ENCODE results near the gene SMAD1.

Gene SMAD1

GRCh38 chr4:145481164-145481941, at the start of gene SMAD1:
Gene SMAD1, plus strand, starts transcription at chr4:145481853. Its CDS starts 32,761 bp downstream, at chr4:145514614.
- no peak within 1 kb of the TSS for H3K27ac ChIP-seq (ENCODE audit: low read length)
- peak within 1 kb of the TSS; percentile 71 for H3K9ac ChIP-seq (ENCODE audit: low read depth, low read length)
- H3K4me3 ChIP-seq (ENCODE audit: low read length), result peak within 1 kb of the TSS; percentile 64

GRCh38 chr4:145433684-145434083, 48.0 kb upstream of the SMAD1 start:
- Histone ChIP-seq H3K4me3 (ENCODE audit: low read length) (no peak overlapping the region), H3K27ac (ENCODE audit: low read length) (no peak overlapping the region), H3K36me3 (ENCODE audit: insufficient read depth, low read depth, low read length) (no peaks in the 10 kb centered on the region), H3K9ac (ENCODE audit: low read depth, low read length) (no peak overlapping the region), H3K27me3 (ENCODE audit: insufficient read depth, low read length) (no peaks in the 10 kb centered on the region), H3K4me1 (ENCODE audit: insufficient read depth, low read length) (peaks cover 2% of the 10 kb centered on the region; the same call in 1 of the 2 replicates), H3K9me3 (ENCODE audit: insufficient read depth, low read depth, low read length) (no peaks in the 10 kb centered on the region)

More at GRCh38 chr4:145481164-145481941, at the start of gene SMAD1:
- Histone ChIP-seq H3K4me1 (ENCODE audit: insufficient read depth, low read length) (peaks cover 14% of the 10 kb centered on the region), H3K27me3 (ENCODE audit: insufficient read depth, low read length) (peaks cover 13% of the 10 kb centered on the region; the same call in 1 of the 2 replicates), H3K9me3 (ENCODE audit: insufficient read depth, low read depth, low read length) (no peaks in the 10 kb centered on the region), H3K36me3 (ENCODE audit: insufficient read depth, low read depth, low read length) (no peaks in the 10 kb centered on the region)

- no peak overlapping the region for H3K27ac ChIP-seq (ENCODE audit: low read length)
- H3K27me3 ChIP-seq (ENCODE audit: insufficient read depth, low read length), result no peaks in the 10 kb centered on the region
- H3K36me3 ChIP-seq (ENCODE audit: insufficient read depth, low read depth, low read length), result no peaks in the 10 kb centered on the region
- no peak overlapping the region for H3K9ac ChIP-seq (ENCODE audit: low read depth, low read length)
- H3K9me3 ChIP-seq (ENCODE audit: insufficient read depth, low read depth, low read length), result no peaks in the 10 kb centered on the region
- H3K4me3 ChIP-seq (ENCODE audit: low read length), result no peak overlapping the region
- peaks cover 2% of the 10 kb centered on the region; the same call in 1 of the 2 replicates for H3K4me1 ChIP-seq (ENCODE audit: insufficient read depth, low read length)
Observed at GRCh38 chr4:145435646-145436045, 46.0 kb upstream of the SMAD1 start.

GRCh38 chr4:145436114-145436513, 45.5 kb upstream of the SMAD1 start:
- peaks cover 2% of the 10 kb centered on the region; the same call in 1 of the 2 replicates for H3K4me1 ChIP-seq (ENCODE audit: insufficient read depth, low read length)
- H3K36me3 ChIP-seq (ENCODE audit: insufficient read depth, low read depth, low read length), result no peaks in the 10 kb centered on the region
- no peak overlapping the region for H3K9ac ChIP-seq (ENCODE audit: low read depth, low read length)
- H3K27ac ChIP-seq (ENCODE audit: low read length), result no peak overlapping the region
- no peaks in the 10 kb centered on the region for H3K27me3 ChIP-seq (ENCODE audit: insufficient read depth, low read length)
- H3K9me3 ChIP-seq (ENCODE audit: insufficient read depth, low read depth, low read length), result no peaks in the 10 kb centered on the region
- H3K4me3 ChIP-seq (ENCODE audit: low read length), result no peak overlapping the region

DNA sequence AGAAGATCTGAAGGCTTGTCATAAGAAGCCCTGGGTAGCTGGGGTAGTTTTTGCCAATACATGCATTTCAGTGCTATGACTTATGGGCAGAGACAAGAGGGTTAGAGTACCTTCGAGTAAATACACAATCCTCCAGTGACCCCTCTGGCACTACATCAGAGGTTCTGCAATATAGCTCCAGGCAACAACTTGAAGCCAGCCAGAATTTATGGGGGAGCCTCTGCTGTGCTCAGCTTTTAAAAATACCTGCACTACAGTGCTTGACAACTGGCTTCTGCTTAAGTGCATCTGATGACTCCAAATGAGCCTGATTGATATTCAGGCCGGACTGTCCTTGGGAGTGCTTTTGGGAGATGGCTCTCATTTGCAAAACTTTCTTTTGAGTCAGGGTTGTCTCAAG, 44.9 kb upstream of the SMAD1 start:
- H3K36me3 ChIP-seq (ENCODE audit: insufficient read depth, low read depth, low read length), result no peaks in the 10 kb centered on the region
- no peak overlapping the region for H3K9ac ChIP-seq (ENCODE audit: low read depth, low read length)
- H3K9me3 ChIP-seq (ENCODE audit: insufficient read depth, low read depth, low read length), result no peaks in the 10 kb centered on the region
- no peak overlapping the region for H3K27ac ChIP-seq (ENCODE audit: low read length)
- no peak overlapping the region for H3K4me3 ChIP-seq (ENCODE audit: low read length)
- H3K4me1 ChIP-seq (ENCODE audit: insufficient read depth, low read length), result peaks cover 2% of the 10 kb centered on the region; the same call in 1 of the 2 replicates
- no peaks in the 10 kb centered on the region for H3K27me3 ChIP-seq (ENCODE audit: insufficient read depth, low read length)

- Histone ChIP-seq H3K9ac (ENCODE audit: low read depth, low read length) (no peak overlapping the region), H3K27ac (ENCODE audit: low read length) (no peak overlapping the region), H3K4me3 (ENCODE audit: low read length) (no peak overlapping the region), H3K27me3 (ENCODE audit: insufficient read depth, low read length) (no peaks in the 10 kb centered on the region), H3K36me3 (ENCODE audit: insufficient read depth, low read depth, low read length) (no peaks in the 10 kb centered on the region), H3K9me3 (ENCODE audit: insufficient read depth, low read depth, low read length) (no peaks in the 10 kb centered on the region), H3K4me1 (ENCODE audit: insufficient read depth, low read length) (peaks cover 2% of the 10 kb centered on the region; the same call in 1 of the 2 replicates)
Observed at GRCh38 chr4:145437466-145437865, 44.2 kb upstream of the SMAD1 start.

- no peak overlapping the region for H3K9ac ChIP-seq (ENCODE audit: low read depth, low read length)
- no peaks in the 10 kb centered on the region for H3K9me3 ChIP-seq (ENCODE audit: insufficient read depth, low read depth, low read length)
Observed at GRCh38 chr4:145438298-145438697, 43.4 kb upstream of the SMAD1 start.

DNA sequence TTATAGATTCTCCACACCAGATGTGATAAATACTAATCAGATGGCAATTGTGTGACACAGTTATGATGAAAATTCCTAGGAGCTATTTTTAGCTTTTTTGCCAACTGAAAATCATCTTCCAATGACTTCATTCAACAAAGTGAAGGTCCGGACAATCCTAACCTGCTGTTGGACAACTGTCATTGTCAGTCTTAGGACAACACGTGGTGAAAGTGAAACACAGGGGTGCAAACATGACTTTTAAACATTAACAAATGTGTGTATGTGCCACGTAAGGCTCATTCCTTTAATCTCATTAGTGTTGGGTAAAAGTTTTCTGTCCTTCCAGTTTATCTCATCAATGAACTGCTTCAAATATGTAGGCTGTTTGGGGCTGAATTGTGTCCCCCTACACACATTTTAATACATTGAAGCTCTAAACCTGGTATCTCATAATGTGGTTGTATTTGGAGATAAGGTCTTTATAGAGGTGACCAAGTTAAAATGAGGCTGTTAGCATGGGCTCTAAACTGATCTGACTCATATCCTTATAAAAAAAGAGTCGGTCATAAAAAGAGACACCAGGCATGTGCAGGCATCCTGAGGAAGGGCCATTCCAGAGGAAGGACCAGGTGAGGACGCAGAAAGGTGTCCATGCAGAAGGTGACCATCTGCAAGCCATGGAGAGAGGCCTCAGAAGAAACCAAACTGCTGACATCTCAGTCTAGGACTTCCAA, 41.2 kb upstream of the SMAD1 start:
- Histone ChIP-seq H3K9me3 (ENCODE audit: insufficient read depth, low read depth, low read length) (no peaks in the 10 kb centered on the region), H3K27ac (ENCODE audit: low read length) (no peak overlapping the region), H3K4me1 (ENCODE audit: insufficient read depth, low read length) (peaks cover 2% of the 10 kb centered on the region; the same call in 1 of the 2 replicates), H3K4me3 (ENCODE audit: low read length) (no peak overlapping the region), H3K9ac (ENCODE audit: low read depth, low read length) (no peak overlapping the region), H3K36me3 (ENCODE audit: insufficient read depth, low read depth, low read length) (no peaks in the 10 kb centered on the region), H3K27me3 (ENCODE audit: insufficient read depth, low read length) (no peaks in the 10 kb centered on the region)

More at GRCh38 chr4:145438298-145438697, 43.4 kb upstream of the SMAD1 start:
- Histone ChIP-seq H3K36me3 (ENCODE audit: insufficient read depth, low read depth, low read length) (no peaks in the 10 kb centered on the region), H3K4me1 (ENCODE audit: insufficient read depth, low read length) (peaks cover 2% of the 10 kb centered on the region; the same call in 1 of the 2 replicates), H3K4me3 (ENCODE audit: low read length) (no peak overlapping the region), H3K27me3 (ENCODE audit: insufficient read depth, low read length) (no peaks in the 10 kb centered on the region), H3K27ac (ENCODE audit: low read length) (no peak overlapping the region)

DNA sequence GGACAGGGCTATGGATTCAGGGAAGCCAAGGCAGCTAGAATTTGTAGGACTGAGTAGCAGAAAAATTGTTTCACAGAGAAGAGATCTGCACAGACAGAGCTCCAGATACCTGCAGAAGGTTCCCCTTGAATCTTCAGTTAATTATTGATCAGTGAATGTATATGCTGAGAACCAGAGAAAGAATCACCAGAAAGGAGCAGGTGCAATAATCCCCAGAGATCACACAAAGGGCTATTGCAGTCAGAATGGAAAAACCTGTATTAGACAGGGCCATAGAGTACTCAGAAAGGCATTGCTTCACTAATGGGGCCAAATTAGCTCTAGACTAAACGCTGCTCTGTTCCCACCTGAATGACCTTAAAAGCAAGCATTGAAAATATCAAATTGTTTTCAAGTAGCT, 35.5 kb upstream of the SMAD1 start:
- Histone ChIP-seq H3K36me3 (ENCODE audit: insufficient read depth, low read depth, low read length) (no peaks in the 10 kb centered on the region), H3K4me1 (ENCODE audit: insufficient read depth, low read length) (no peaks in the 10 kb centered on the region), H3K9ac (ENCODE audit: low read depth, low read length) (no peak overlapping the region), H3K4me3 (ENCODE audit: low read length) (no peak overlapping the region), H3K9me3 (ENCODE audit: insufficient read depth, low read depth, low read length) (no peaks in the 10 kb centered on the region), H3K27ac (ENCODE audit: low read length) (no peak overlapping the region), H3K27me3 (ENCODE audit: insufficient read depth, low read length) (no peaks in the 10 kb centered on the region)

- no peak overlapping the region for H3K9ac ChIP-seq (ENCODE audit: low read depth, low read length)
- H3K36me3 ChIP-seq (ENCODE audit: insufficient read depth, low read depth, low read length), result no peaks in the 10 kb centered on the region
- no peaks in the 10 kb centered on the region for H3K4me1 ChIP-seq (ENCODE audit: insufficient read depth, low read length)
- H3K27me3 ChIP-seq (ENCODE audit: insufficient read depth, low read length), result no peaks in the 10 kb centered on the region
- peaks cover 6% of the 10 kb centered on the region for H3K9me3 ChIP-seq (ENCODE audit: insufficient read depth, low read depth, low read length)
- H3K27ac ChIP-seq (ENCODE audit: low read length), result no peak overlapping the region
- H3K4me3 ChIP-seq (ENCODE audit: low read length), result no peak overlapping the region
Observed at GRCh38 chr4:145451895-145452294, 29.8 kb upstream of the SMAD1 start.

- no peaks in the 10 kb centered on the region for H3K4me1 ChIP-seq (ENCODE audit: insufficient read depth, low read length)
- no peak overlapping the region for H3K9ac ChIP-seq (ENCODE audit: low read depth, low read length)
- no peaks in the 10 kb centered on the region for H3K36me3 ChIP-seq (ENCODE audit: insufficient read depth, low read depth, low read length)
- no peak overlapping the region for H3K4me3 ChIP-seq (ENCODE audit: low read length)
- no peak overlapping the region for H3K27ac ChIP-seq (ENCODE audit: low read length)
- H3K9me3 ChIP-seq (ENCODE audit: insufficient read depth, low read depth, low read length), result peaks cover 11% of the 10 kb centered on the region
- no peaks in the 10 kb centered on the region for H3K27me3 ChIP-seq (ENCODE audit: insufficient read depth, low read length)
Observed at GRCh38 chr4:145452447-145453162, 29.0 kb upstream of the SMAD1 start.

Measured in iPS-20b (cell line).